Measurements from ENCODE around the gene BCL11A. TPM values are rescaled to one million over a fixed set of nuclear protein-coding genes. Genes with fewer than 3 reads are reported as not detected.

Gene BCL11A
- total RNA-seq, 4 donors from 2014 or later, result 23.9 to 46.2 (median 33.8) TPM

- H3K9me3 ChIP-seq, result no peaks in the 10 kb centered on the region
- DNase-seq, result no peak
- H3K36me3 ChIP-seq, result no peaks in the 10 kb centered on the region
- H3K4me1 ChIP-seq, result peaks cover 21 to 100% (median 32%) of the 10 kb centered on the region in 3 donors
- TF ChIP-seq POLR2A (IDR thresholded peaks at IDR 0.05) (no peak), CTCF (IDR thresholded peaks at IDR 0.05) (no peak)
- peak overlapping the region in 3 of 4 donors; percentile 72 to 88 (median 87) for H3K27ac ChIP-seq
- intact Hi-C loops (cut with DNase I), result no loop called here
- H3K27me3 ChIP-seq, result peaks cover 0 to 61% (median 0%) of the 10 kb centered on the region in 4 donors
- no peak overlapping the region for H3K4me3 ChIP-seq
- 30 to 32% methylated on average over 13 of the region's 13 CpGs for WGBS, 2 donors
Observed at GRCh38 chr2:60533101-60534051, 20.1 kb downstream of the BCL11A start.

- Histone ChIP-seq H3K4me3 (no peak overlapping the region), H3K9me3 (no peaks in the 10 kb centered on the region), H3K36me3 (peaks cover 0 to under 1% (median 0%) of the 10 kb centered on the region in 3 donors), H3K27ac (peak overlapping the region in 3 of 4 donors; percentile 72 to 88 (median 87)), H3K4me1 (peaks cover 21 to 100% (median 32%) of the 10 kb centered on the region in 3 donors), H3K27me3 (peaks cover 0 to 53% (median 0%) of the 10 kb centered on the region in 4 donors)
- TF ChIP-seq POLR2A (IDR thresholded peaks at IDR 0.05), result no peak
- no peak for TF ChIP-seq CTCF (IDR thresholded peaks at IDR 0.05)
- intact Hi-C loops (cut with DNase I), result no loop called here
- DNase-seq, result no peak
- 52 to 74% methylated on average over 3 of the region's 3 CpGs for WGBS, 2 donors
Observed at GRCh38 chr2:60532421-60532820, 21.0 kb downstream of the BCL11A start.

- Histone ChIP-seq H3K9me3 (no peaks in the 10 kb centered on the region), H3K4me3 (no peak overlapping the region), H3K27me3 (peaks cover 0 to 53% (median 0%) of the 10 kb centered on the region in 4 donors), H3K36me3 (peaks cover 0 to 7% (median 0%) of the 10 kb centered on the region in 3 donors), H3K4me1 (peaks cover 21 to 99% (median 32%) of the 10 kb centered on the region in 3 donors), H3K27ac (peak overlapping the region; percentile 56 to 88 (median 80))
- WGBS, 2 donors, result 41 to 43% methylated on average over 10 to 12 of the region's 12 CpGs
- no peak for DNase-seq
- no peak for TF ChIP-seq CTCF (IDR thresholded peaks at IDR 0.05)
- no peak for TF ChIP-seq POLR2A (IDR thresholded peaks at IDR 0.05)
- intact Hi-C loops (cut with DNase I), result no loop called here
Observed at GRCh38 chr2:60531701-60532133, 21.7 kb downstream of the BCL11A start.

- WGBS, 2 donors, result 12 to 24% methylated on average over 12 of the region's 12 CpGs
- Histone ChIP-seq H3K27me3 (peaks cover 0 to 53% (median 0%) of the 10 kb centered on the region in 4 donors), H3K9me3 (no peaks in the 10 kb centered on the region), H3K4me3 (peak overlapping the region in 3 of 4 donors; percentile 10 to 21 (median 16)), H3K36me3 (peaks cover 0 to 7% (median 0%) of the 10 kb centered on the region in 3 donors), H3K4me1 (peaks cover 13 to 89% (median 27%) of the 10 kb centered on the region in 3 donors), H3K27ac (peak overlapping the region; percentile 14 to 88 (median 80))
- TF ChIP-seq POLR2A (IDR thresholded peaks at IDR 0.05), result no peak
- TF ChIP-seq CTCF (IDR thresholded peaks at IDR 0.05), result no peak
- DNase-seq, result no peak
- intact Hi-C loops (cut with DNase I), result no loop called here
Observed at GRCh38 chr2:60530660-60531281, 22.7 kb downstream of the BCL11A start.

Data from esophagus squamous epithelium (tissue), 5 donors.